Adipose tissue (tissue), 3 donors: Measurements from ENCODE around the gene BUD23. TPM values are rescaled to one million over a fixed set of nuclear protein-coding genes. Genes with fewer than 3 reads are reported as not detected.

Experiments used
- H3K27ac ChIP-seq: one replicate; pipeline ENCODE4 v1.5.1; 2013; ENCODE audit warnings: low read depth, low read length
- WGBS, 3 donors: extraction: QIAGEN DNeasy Blood & Tissue Kit; methylation state at CpG; one replicate each; pipeline ENCODE4 v1.1.7; 2013; 5-methylcytosine and 5-hydroxymethylcytosine counted together
- polyA plus RNA-seq, 3 donors: library from polyadenylated mRNA; stranded (reverse); fragments of 200-250 nt; gene quantifications; one replicate each; pipeline ENCODE4 v1.2.3, GENCODE V29; 2013
- donor health status: healthy with polysubstance abuse.
- donor health status: Bipolar disorder and iron deficiency.
- donor health status: healthy.

Gene BUD23
- polyA plus RNA-seq, 3 donors, result 40.7 to 65.8 (median 46.4) TPM

GRCh38 chr7:73690646-73691045, 7.2 kb downstream of the BUD23 start:
- WGBS, 3 donors, result 84 to 89% (median 86%) methylated on average over 7 of the region's 7 CpGs
- no peak overlapping the region for H3K27ac ChIP-seq

- H3K27ac ChIP-seq, result no peak overlapping the region
- WGBS, 3 donors, result 92 to 94% (median 92%) methylated on average over 4 of the region's 4 CpGs
Measured at GRCh38 chr7:73696372-73696771, 13.0 kb downstream of the BUD23 start.

- 88 to 91% (median 90%) methylated on average over 7 of the region's 7 CpGs for WGBS, 3 donors
- no peak overlapping the region for H3K27ac ChIP-seq
Measured at GRCh38 chr7:73698410-73698809, 15.0 kb downstream of the BUD23 start.

GRCh38 chr7:73699370-73700068, 16.1 kb downstream of the BUD23 start:
- no peak overlapping the region for H3K27ac ChIP-seq
- 79 to 86% (median 86%) methylated on average over 15 of the region's 15 CpGs for WGBS, 3 donors

- 88 to 91% (median 88%) methylated on average over 10 to 14 of the region's 14 CpGs for WGBS, 3 donors
- no peak overlapping the region for H3K27ac ChIP-seq
Measured at GRCh38 chr7:73700069-73700423, 16.6 kb downstream of the BUD23 start.

- H3K27ac ChIP-seq, result no peak overlapping the region
- 85 to 91% (median 86%) methylated on average over 15 of the region's 15 CpGs for WGBS, 3 donors
Measured at GRCh38 chr7:73700581-73701134, 17.3 kb downstream of the BUD23 start.

GRCh38 chr7:73701357-73701995, 18.1 kb downstream of the BUD23 start:
- WGBS, 3 donors, result 58 to 75% (median 74%) methylated on average over 13 of the region's 13 CpGs
- H3K27ac ChIP-seq, result no peak overlapping the region

- 80 to 87% (median 81%) methylated on average over 8 of the region's 8 CpGs for WGBS, 3 donors
- no peak overlapping the region for H3K27ac ChIP-seq
Measured at GRCh38 chr7:73702226-73702625, 18.8 kb downstream of the BUD23 start.

GRCh38 chr7:73702665-73703064, 19.3 kb downstream of the BUD23 start:
- WGBS, 3 donors, result 88 to 96% (median 88%) methylated on average over 17 to 18 of the region's 18 CpGs

GRCh38 chr7:73703225-73703624, 19.8 kb downstream of the BUD23 start:
- H3K27ac ChIP-seq, result no peak overlapping the region
- WGBS, 3 donors, result 65 to 76% (median 71%) methylated on average over 13 of the region's 13 CpGs

More at GRCh38 chr7:73702665-73703064, 19.3 kb downstream of the BUD23 start:
- H3K27ac ChIP-seq, result no peak overlapping the region

- H3K27ac ChIP-seq, result no peak overlapping the region
- 30 to 40% (median 33%) methylated on average over 42 to 45 of the region's 45 CpGs for WGBS, 3 donors
Measured at GRCh38 chr7:73703757-73704639, 20.6 kb downstream of the BUD23 start.

- WGBS, 3 donors, result 72 to 83% (median 81%) methylated on average over 23 of the region's 23 CpGs
- H3K27ac ChIP-seq, result no peak overlapping the region
Measured at GRCh38 chr7:73704640-73705550, 21.5 kb downstream of the BUD23 start.

GRCh38 chr7:73705551-73705920, 22.1 kb downstream of the BUD23 start:
- WGBS, 3 donors, result 90 to 92% (median 90%) methylated on average over 9 to 10 of the region's 10 CpGs
- H3K27ac ChIP-seq, result no peak overlapping the region

GRCh38 chr7:73706126-73707044, 23.0 kb downstream of the BUD23 start:
- H3K27ac ChIP-seq, result no peak overlapping the region
- 73 to 89% (median 73%) methylated on average over 24 to 25 of the region's 25 CpGs for WGBS, 3 donors

GRCh38 chr7:73707045-73707631, 23.7 kb downstream of the BUD23 start:
- no peak overlapping the region for H3K27ac ChIP-seq
- WGBS, 3 donors, result 56 to 76% (median 62%) methylated on average over 15 of the region's 15 CpGs

- 89 to 94% (median 93%) methylated on average over 15 to 16 of the region's 16 CpGs for WGBS, 3 donors
- no peak overlapping the region for H3K27ac ChIP-seq
Measured at GRCh38 chr7:73708961-73709549, 25.7 kb downstream of the BUD23 start.
